IMR-90 (cell line): ENCODE data around the gene SLC22A12.

ENCODE experiments used
- BHLHE40 ChIP-seq: fragments of 150-350 bp; IDR thresholded peaks from 2 replicates; pipeline ENCODE4 v1.6.1; 2016; ENCODE audit warnings: mild to moderate bottlenecking, low read depth, low read length
- CHD1 ChIP-seq: IDR thresholded peaks from 2 replicates; pipeline ENCODE4 v1.6.1; 2012; ENCODE audit warnings: low read depth, low read length, improper control_type of control experiment
- POLR2A ChIP-seq: IDR thresholded peaks from 2 replicates; pipeline ENCODE4 v1.6.1; 2012; ENCODE audit warnings: mild to moderate bottlenecking, low read depth, low read length
- RCOR1 ChIP-seq: IDR thresholded peaks from 2 replicates; pipeline ENCODE4 v1.6.1; 2012; ENCODE audit warnings: mild to moderate bottlenecking, low read length, improper control_type of control experiment; ENCODE audit not compliant: insufficient replicate concordance
- SMC3 ChIP-seq: fragments of 150-350 bp; IDR thresholded peaks from 2 replicates; pipeline ENCODE4 v1.6.1; 2016; ENCODE audit warnings: low read depth, mild to moderate bottlenecking, antibody characterized with exemption, low read length, moderate library complexity
- TF ChIP-seq, protein P1 (sequence below): conservative IDR thresholded peaks from 2 replicates; pipeline ENCODE4 v1.5.1; 2012; ENCODE audit warnings: mild to moderate bottlenecking, low read depth, low read length, improper control_type of control experiment
- TF ChIP-seq, protein P2 (sequence below): fragments of 150-350 bp; IDR thresholded peaks from 2 replicates; pipeline ENCODE4 v1.6.1; 2017; ENCODE audit warnings: mild to moderate bottlenecking, antibody characterized with exemption, low read length, low read depth

DNA sequence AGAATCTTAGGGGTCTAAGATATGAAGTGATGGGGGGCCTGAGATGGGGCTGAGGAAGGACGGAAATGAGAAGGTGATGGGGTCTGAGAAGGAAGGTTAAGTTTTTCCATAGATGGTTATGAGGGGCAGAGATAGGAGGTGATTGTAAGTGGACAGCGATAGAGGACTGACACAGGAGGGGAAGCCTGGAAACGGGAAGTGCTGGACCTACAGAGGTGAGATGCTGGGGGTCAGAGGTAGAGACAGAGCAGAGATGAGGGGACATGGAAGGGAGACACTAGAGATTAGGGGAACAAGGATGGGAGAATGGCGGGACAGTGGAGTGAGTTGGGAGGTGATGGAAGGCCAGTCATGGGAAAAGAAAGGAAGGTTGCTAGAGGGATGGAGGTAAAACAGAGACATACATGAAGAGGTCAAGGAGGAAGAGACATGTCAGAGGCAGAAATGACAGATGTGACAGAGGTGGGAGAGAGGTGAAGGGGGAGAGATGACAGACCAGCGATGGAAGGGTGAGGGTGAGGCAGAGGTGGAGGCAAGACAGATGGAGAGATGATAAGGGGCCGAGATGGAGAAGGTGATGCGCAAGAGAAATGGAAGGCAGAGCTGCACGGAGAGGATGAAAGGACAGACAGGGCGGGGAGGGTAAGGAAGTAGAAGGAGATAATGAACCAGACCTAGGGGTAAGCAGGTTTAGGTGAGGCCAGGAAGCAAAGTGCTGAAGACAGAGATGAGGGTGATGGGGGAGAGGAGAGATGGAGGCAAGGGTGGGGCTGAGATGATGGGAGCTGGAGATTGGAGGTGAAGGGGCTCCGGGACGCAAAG lies 50.8 kb downstream of the SLC22A12 start:
- no peak for TF ChIP-seq CHD1
- no peak for TF ChIP-seq POLR2A
- TF ChIP-seq SMC3, result no peak
- TF ChIP-seq, protein P1, sequence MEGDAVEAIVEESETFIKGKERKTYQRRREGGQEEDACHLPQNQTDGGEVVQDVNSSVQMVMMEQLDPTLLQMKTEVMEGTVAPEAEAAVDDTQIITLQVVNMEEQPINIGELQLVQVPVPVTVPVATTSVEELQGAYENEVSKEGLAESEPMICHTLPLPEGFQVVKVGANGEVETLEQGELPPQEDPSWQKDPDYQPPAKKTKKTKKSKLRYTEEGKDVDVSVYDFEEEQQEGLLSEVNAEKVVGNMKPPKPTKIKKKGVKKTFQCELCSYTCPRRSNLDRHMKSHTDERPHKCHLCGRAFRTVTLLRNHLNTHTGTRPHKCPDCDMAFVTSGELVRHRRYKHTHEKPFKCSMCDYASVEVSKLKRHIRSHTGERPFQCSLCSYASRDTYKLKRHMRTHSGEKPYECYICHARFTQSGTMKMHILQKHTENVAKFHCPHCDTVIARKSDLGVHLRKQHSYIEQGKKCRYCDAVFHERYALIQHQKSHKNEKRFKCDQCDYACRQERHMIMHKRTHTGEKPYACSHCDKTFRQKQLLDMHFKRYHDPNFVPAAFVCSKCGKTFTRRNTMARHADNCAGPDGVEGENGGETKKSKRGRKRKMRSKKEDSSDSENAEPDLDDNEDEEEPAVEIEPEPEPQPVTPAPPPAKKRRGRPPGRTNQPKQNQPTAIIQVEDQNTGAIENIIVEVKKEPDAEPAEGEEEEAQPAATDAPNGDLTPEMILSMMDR, result no peak
- no peak for TF ChIP-seq BHLHE40
- TF ChIP-seq RCOR1, result no peak
- TF ChIP-seq, protein P2, sequence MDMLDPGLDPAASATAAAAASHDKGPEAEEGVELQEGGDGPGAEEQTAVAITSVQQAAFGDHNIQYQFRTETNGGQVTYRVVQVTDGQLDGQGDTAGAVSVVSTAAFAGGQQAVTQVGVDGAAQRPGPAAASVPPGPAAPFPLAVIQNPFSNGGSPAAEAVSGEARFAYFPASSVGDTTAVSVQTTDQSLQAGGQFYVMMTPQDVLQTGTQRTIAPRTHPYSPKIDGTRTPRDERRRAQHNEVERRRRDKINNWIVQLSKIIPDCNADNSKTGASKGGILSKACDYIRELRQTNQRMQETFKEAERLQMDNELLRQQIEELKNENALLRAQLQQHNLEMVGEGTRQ, result no peak
